Measurements from ENCODE around the gene APBB1.

Gene APBB1

DNA sequence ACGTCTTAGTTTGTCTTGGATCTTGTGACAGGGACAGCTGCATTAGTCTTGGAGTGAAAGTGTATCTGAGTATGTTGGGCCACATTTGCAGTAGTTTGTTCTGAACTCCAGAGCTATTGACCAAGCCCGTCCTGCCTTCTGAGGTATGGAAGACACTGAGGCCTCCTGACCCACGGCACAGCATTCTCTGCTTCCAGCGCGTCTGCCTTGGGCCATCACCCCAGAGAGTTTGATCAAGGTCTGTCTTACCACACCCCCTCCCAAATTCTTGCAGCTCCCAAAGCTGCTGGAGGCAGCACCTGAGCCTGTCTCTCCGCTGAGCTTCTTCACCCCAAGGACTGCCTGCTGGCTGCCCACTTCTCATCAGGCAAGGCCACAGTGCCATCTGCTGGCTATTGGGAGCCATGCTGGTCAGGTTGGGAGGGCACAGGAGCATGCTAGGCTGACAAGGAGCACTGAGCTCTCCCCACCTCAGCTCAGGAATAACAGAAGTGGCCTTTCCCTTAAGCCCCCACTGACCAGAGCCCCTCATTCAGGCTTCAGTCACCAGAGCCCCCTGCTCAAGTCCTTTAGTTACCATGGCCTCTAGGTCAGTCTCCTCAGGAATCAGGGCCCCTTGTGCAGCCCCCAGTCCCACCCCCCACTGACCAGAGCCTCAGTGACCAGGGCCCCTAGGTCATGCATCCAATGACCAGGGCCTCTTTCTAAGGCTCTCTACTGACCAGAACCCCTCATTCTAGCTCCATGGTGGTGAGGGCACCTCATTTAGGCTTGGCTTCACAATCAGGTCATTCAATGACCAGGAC, 55.8 kb downstream of the APBB1 start:
- peak; percentile 75 for DNase-seq
- H3K9me3 ChIP-seq (ENCODE audit: insufficient read depth, low read length, severe bottlenecking): no peaks in the 10 kb centered on the region
- TF ChIP-seq EZH2 (IDR thresholded peaks at IDR 0.05; ENCODE audit: borderline replicate concordance, low read depth, low read length, severe bottlenecking): no peak
- TF ChIP-seq, protein P1, sequence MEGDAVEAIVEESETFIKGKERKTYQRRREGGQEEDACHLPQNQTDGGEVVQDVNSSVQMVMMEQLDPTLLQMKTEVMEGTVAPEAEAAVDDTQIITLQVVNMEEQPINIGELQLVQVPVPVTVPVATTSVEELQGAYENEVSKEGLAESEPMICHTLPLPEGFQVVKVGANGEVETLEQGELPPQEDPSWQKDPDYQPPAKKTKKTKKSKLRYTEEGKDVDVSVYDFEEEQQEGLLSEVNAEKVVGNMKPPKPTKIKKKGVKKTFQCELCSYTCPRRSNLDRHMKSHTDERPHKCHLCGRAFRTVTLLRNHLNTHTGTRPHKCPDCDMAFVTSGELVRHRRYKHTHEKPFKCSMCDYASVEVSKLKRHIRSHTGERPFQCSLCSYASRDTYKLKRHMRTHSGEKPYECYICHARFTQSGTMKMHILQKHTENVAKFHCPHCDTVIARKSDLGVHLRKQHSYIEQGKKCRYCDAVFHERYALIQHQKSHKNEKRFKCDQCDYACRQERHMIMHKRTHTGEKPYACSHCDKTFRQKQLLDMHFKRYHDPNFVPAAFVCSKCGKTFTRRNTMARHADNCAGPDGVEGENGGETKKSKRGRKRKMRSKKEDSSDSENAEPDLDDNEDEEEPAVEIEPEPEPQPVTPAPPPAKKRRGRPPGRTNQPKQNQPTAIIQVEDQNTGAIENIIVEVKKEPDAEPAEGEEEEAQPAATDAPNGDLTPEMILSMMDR (IDR thresholded peaks at IDR 0.05; ENCODE audit: borderline replicate concordance, extremely low read depth, low read length, poor library complexity, severe bottlenecking): peak; percentile 91
- peak; percentile 100 for ATAC-seq (ENCODE audit: insufficient read depth, low read depth)
- H3K79me2 ChIP-seq (ENCODE audit: insufficient read depth, low read length): no peaks in the 10 kb centered on the region
- H4K20me1 ChIP-seq (ENCODE audit: insufficient read depth, low read length): 0 out of 2 replicates have a peak, but pooled peaks cover 2% of the 10 kb centered on the region
- no peaks in the 10 kb centered on the region for H3K36me3 ChIP-seq (ENCODE audit: insufficient read depth, low read length)
- H3K27ac ChIP-seq (ENCODE audit: low read length): no peak overlapping the region
- H3K4me2 ChIP-seq (ENCODE audit: insufficient read depth, low read length): no peak overlapping the region
- H2AFZ ChIP-seq (ENCODE audit: low read depth, low read length): no peak overlapping the region
- no peaks in the 10 kb centered on the region for H3K4me1 ChIP-seq (ENCODE audit: insufficient read depth, low read length)
- no peak overlapping the region for H3K4me3 ChIP-seq (ENCODE audit: low read depth in 1 of 2, low read length in 2 of 2)
- H3K27me3 ChIP-seq (ENCODE audit: insufficient read depth, low read length, poor library complexity): peaks cover 6% of the 10 kb centered on the region
- H3K9ac ChIP-seq (ENCODE audit: low read depth, low read length): no peak overlapping the region

GRCh38 chr11:6362185-6362872, 56.6 kb downstream of the APBB1 start:
- H3K4me3 ChIP-seq (ENCODE audit: low read depth in 1 of 2, low read length in 2 of 2): no peak overlapping the region
- TF ChIP-seq, protein P1 (IDR thresholded peaks at IDR 0.05; ENCODE audit: borderline replicate concordance, extremely low read depth, low read length, poor library complexity, severe bottlenecking): no peak
- no peak for TF ChIP-seq EZH2 (IDR thresholded peaks at IDR 0.05; ENCODE audit: borderline replicate concordance, low read depth, low read length, severe bottlenecking)
- no peak for ATAC-seq (ENCODE audit: insufficient read depth, low read depth)

DNA sequence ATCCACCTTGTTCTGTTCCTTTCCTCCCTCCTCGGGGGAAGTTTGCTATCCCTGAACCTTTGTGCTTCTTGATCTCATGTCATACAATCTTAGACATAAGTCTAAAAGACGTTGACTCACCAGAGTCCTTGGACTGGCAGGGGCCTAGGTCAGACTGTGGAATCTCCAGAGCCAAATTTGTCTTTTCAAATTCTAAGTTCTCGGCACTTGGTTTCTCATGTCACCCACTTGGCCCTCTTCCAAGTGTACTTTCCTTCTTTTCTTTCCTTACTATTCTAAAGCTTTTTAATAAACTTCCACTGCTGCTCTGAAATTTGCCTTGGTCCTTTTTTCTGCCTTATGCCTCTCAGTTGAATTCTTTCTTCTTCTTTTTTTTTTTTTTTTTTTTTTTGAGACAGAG, 58.7 kb downstream of the APBB1 start:
- TF ChIP-seq, protein P1 (IDR thresholded peaks at IDR 0.05; ENCODE audit: borderline replicate concordance, extremely low read depth, low read length, poor library complexity, severe bottlenecking): no peak
- TF ChIP-seq EZH2 (IDR thresholded peaks at IDR 0.05; ENCODE audit: borderline replicate concordance, low read depth, low read length, severe bottlenecking): no peak
- Histone ChIP-seq H3K36me3 (ENCODE audit: insufficient read depth, low read length) (no peaks in the 10 kb centered on the region), H3K27me3 (ENCODE audit: insufficient read depth, low read length, poor library complexity) (peaks cover 6% of the 10 kb centered on the region), H3K9ac (ENCODE audit: low read depth, low read length) (no peak overlapping the region), H2AFZ (ENCODE audit: low read depth, low read length) (no peak overlapping the region), H3K4me2 (ENCODE audit: insufficient read depth, low read length) (no peak overlapping the region), H4K20me1 (ENCODE audit: insufficient read depth, low read length) (0 out of 2 replicates have a peak, but pooled peaks cover 2% of the 10 kb centered on the region), H3K4me1 (ENCODE audit: insufficient read depth, low read length) (no peaks in the 10 kb centered on the region), H3K79me2 (ENCODE audit: insufficient read depth, low read length) (no peaks in the 10 kb centered on the region), H3K27ac (ENCODE audit: low read length) (no peak overlapping the region), H3K4me3 (ENCODE audit: low read depth in 1 of 2, low read length in 2 of 2) (no peak overlapping the region), H3K9me3 (ENCODE audit: insufficient read depth, low read length, severe bottlenecking) (no peaks in the 10 kb centered on the region)
- ATAC-seq (ENCODE audit: insufficient read depth, low read depth) (no peak), DNase-seq (no peak)

More at GRCh38 chr11:6362185-6362872, 56.6 kb downstream of the APBB1 start:
- no peak overlapping the region for H3K4me2 ChIP-seq (ENCODE audit: insufficient read depth, low read length)
- H3K36me3 ChIP-seq (ENCODE audit: insufficient read depth, low read length): no peaks in the 10 kb centered on the region
- H4K20me1 ChIP-seq (ENCODE audit: insufficient read depth, low read length): 0 out of 2 replicates have a peak, but pooled peaks cover 2% of the 10 kb centered on the region
- no peaks in the 10 kb centered on the region for H3K79me2 ChIP-seq (ENCODE audit: insufficient read depth, low read length)
- H3K9ac ChIP-seq (ENCODE audit: low read depth, low read length): no peak overlapping the region
- H3K27ac ChIP-seq (ENCODE audit: low read length): no peak overlapping the region
- DNase-seq: no peak
- H2AFZ ChIP-seq (ENCODE audit: low read depth, low read length): no peak overlapping the region
- no peaks in the 10 kb centered on the region for H3K4me1 ChIP-seq (ENCODE audit: insufficient read depth, low read length)
- peaks cover 6% of the 10 kb centered on the region for H3K27me3 ChIP-seq (ENCODE audit: insufficient read depth, low read length, poor library complexity)
- no peaks in the 10 kb centered on the region for H3K9me3 ChIP-seq (ENCODE audit: insufficient read depth, low read length, severe bottlenecking)
